Stimulated activated CD4-positive, alpha-beta T cell treated with anti-CD3 and anti-CD28 coated beads, Interleukin-15, amount 100 ng/mL, for 24 hours (primary cell): ENCODE measurements around the gene OR4D5.

Experiments used
- DNase-seq: peaks from one replicate; pipeline ENCODE4 v3.0.0-alpha.2; 2020

The OR4D5 gene

GRCh38 chr11:123939317-123939716 lies at the start of gene OR4D5:
Gene OR4D5, plus strand, starts transcription at chr11:123939617. Its CDS starts 0 bp downstream, at chr11:123939617.
- DNase-seq, result no peak

- no peak for DNase-seq
These were observed 47.4 kb upstream of the OR4D5 start for GRCh38 chr11:123892031-123892430.

DNA sequence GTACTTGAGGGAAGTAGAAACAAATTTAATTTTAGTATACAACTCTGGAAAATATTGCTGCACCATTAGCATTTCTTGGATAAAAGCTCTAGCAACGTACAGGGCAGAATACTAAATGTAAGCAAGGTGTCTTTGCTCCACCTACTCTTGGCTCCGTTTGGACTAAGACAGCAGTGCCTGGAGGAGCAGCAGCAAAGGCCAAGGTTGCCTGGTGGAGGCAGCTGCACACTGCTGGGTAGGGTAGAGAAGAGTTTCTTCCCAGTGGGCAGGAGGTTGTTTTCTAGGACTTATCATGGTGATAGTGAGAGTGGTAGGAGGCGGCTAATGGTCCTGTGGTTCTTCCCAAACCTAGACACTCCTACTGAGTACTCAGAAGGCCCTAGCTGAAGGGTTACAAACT lies 39.6 kb upstream of the OR4D5 start:
- no peak for DNase-seq

- DNase-seq, result no peak
These were observed 37.5 kb upstream of the OR4D5 start, which contains the start of gene OR8D4 for GRCh38 chr11:123901867-123902266. Gene OR8D4, plus strand, starts transcription at chr11:123902167. Its CDS starts 4,265 bp downstream, at chr11:123906432.

DNA sequence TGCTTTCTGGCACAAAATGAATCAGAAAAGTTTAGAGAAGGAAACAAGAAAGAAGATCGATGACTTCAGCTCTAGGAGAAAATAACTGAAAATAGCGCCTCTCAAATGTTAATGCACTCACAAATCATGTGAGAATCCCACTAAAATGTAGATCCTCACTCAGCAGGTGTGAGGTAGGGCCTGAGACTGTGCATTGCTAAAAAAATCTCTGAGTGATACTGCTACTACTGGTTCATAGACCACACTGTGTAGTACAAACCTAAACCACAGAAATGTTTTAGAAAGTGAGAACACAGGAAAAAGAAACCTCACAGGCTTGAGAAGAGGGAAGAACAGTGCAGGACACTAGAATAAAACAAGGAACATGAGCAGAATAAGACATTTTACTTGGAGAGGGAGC lies 35.5 kb upstream of the OR4D5 start:
- DNase-seq, result no peak

DNA sequence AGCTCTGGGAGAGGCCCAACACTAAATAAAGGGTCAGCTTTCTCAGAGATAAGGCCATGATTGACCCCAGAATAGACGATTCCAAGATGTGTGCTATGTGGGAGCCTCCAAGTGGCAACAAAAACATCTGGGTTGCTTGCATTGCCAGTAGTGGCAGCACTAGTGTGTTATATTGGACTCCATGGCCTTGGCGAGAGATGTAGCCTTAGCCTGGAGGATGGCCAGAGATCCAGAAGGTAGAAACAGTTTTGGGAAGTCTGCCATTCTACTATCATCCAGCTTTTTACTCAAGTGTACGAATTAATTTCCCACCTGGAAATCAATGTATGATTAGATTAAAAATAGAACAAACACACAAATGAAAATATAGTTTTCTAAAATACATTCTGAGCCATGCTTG lies 34.5 kb upstream of the OR4D5 start:
- DNase-seq, result no peak

- no peak for DNase-seq
These were observed 33.6 kb upstream of the OR4D5 start for GRCh38 chr11:123905826-123906225.

GRCh38 chr11:123920943-123921342 lies 18.5 kb upstream of the OR4D5 start:
- no peak for DNase-seq

DNA sequence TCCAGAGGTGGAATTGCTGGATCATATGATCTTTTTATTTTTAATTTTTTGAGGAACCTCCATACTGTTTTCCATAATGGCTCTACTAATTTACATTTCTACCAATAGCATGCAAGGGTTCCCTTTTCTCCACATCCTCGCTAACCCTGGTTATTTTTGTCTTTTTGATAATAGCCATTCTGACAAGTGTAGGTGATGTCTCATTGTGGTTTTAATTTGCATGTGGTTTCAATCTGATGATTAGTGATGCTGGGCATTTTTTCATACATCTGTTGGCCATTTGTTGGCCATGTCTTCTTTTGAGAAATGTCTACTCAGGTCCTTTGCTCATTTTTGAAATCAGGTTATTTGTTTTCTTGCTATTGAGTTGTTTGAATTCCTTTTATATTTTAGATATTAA lies 15.4 kb upstream of the OR4D5 start:
- DNase-seq, result no peak

DNA sequence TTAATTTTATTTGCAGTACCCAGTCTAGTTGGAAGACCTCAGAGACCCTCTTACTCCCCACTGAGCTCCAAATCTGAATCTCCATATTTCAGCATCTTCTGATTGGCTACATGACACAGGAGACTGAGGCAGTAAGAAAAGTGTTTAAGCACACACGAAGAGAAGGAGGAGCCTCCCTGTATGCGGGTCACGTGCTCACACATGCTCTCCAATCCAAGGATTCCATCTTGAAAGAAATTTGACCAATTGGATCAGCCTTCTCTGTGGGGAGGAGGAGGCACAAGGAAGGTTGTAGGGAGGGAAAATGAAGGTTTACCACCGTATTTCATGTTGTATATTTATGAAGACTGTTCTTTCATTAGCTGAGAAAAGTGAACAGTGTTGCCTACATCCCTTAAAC lies 3.0 kb downstream of the OR4D5 start:
- no peak for DNase-seq

DNA sequence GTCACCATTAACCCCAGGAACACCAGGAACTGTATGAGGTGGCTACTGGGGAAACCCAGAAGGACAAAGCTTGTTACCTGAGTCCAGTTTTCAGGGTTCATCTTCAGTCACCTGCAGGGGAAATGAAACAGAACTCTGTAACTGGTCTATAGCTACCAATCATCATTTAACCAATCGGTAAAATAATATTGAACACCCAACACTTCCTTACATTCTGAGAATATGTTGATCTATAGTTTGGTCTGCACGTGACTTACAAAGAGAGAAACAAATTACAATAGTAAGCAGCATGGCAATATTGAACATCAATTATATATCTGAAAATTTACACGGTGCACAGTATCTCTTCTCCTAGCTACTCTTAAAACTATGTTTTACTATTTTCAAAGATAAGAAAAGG lies 4.3 kb downstream of the OR4D5 start, which contains the start of gene OR6T1:
OR6T1 (minus strand) TSS at position 101 of the 400 bp plus-strand sequence; CDS start at position 101, 0 bp downstream.
- DNase-seq, result no peak

- DNase-seq, result no peak
These were observed 5.7 kb downstream of the OR4D5 start for GRCh38 chr11:123945132-123945531.

GRCh38 chr11:123956752-123957151 lies 17.3 kb downstream of the OR4D5 start:
- DNase-seq, result no peak

GRCh38 chr11:123973816-123974215 lies 34.4 kb downstream of the OR4D5 start:
- DNase-seq, result no peak

- DNase-seq, result no peak
These were observed 37.5 kb downstream of the OR4D5 start for GRCh38 chr11:123976770-123977560.

- DNase-seq, result no peak
These were observed 38.4 kb downstream of the OR4D5 start, which contains the start of gene OR10S1 for GRCh38 chr11:123977731-123978347. Gene OR10S1, minus strand, starts transcription at chr11:123977781. Its CDS starts 117 bp downstream, at chr11:123977664.

GRCh38 chr11:123979311-123979710 lies 39.9 kb downstream of the OR4D5 start:
- no peak for DNase-seq
